C4-2B (cell line): ENCODE data around the gene FCHSD2.

Experiments used
- ZFX ChIP-seq: fragments of 450-650 bp; IDR thresholded peaks from 2 replicates; pipeline ENCODE4 v1.6.1; 2017
- TF ChIP-seq, protein P1 (sequence below): fragments of 450-650 bp; conservative IDR thresholded peaks from 2 replicates; pipeline ENCODE4 v1.5.1; 2017; ENCODE audit warnings: mild to moderate bottlenecking

DNA sequence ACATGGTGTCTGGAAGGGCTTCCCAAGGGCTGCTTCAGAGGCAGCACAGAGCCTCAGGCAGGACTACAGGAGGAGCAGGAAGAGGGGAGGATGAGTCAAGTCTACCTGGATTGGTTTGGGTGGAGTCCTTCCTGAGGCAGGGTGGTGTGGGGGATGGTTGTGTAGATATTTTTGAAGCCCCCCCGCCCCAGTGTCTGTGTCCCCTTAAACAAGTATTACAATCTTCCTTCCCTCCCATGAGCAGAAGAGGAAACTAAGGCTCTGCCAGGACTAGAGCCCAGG, 34.7 kb upstream of the FCHSD2 start:
- TF ChIP-seq, protein P1, sequence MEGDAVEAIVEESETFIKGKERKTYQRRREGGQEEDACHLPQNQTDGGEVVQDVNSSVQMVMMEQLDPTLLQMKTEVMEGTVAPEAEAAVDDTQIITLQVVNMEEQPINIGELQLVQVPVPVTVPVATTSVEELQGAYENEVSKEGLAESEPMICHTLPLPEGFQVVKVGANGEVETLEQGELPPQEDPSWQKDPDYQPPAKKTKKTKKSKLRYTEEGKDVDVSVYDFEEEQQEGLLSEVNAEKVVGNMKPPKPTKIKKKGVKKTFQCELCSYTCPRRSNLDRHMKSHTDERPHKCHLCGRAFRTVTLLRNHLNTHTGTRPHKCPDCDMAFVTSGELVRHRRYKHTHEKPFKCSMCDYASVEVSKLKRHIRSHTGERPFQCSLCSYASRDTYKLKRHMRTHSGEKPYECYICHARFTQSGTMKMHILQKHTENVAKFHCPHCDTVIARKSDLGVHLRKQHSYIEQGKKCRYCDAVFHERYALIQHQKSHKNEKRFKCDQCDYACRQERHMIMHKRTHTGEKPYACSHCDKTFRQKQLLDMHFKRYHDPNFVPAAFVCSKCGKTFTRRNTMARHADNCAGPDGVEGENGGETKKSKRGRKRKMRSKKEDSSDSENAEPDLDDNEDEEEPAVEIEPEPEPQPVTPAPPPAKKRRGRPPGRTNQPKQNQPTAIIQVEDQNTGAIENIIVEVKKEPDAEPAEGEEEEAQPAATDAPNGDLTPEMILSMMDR: no peak
- TF ChIP-seq ZFX: no peak
